ENCODE data around the gene ASH1L.
"Not testable (repeated sequence)": the region's sequence is repeated elsewhere in the genome, so short reads cannot be mapped to it uniquely, and the experiment has no call there.

The ASH1L gene

DNA sequence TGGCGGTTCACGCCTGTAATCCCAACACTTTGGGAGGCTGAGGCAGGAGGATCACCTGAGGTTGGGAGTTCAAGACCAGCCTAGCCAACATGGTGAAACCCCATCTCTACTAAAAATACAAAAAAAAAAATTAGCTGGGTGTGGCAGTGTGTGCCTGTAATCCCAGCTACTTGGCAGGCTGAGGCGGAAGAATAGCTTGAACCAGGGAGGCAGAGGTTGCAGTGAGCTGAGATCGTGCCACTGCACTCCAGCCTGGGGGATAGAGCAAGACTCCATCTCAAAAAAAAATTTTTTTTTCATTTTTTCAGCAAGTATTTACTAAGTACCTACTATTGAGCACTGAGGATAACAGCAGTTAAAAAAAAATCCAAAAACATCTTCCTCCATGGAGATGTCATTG, 69.0 kb downstream of the ASH1L start:
- DNase-seq (ENCODE audit: low spot score): not testable (repeated sequence)

DNA sequence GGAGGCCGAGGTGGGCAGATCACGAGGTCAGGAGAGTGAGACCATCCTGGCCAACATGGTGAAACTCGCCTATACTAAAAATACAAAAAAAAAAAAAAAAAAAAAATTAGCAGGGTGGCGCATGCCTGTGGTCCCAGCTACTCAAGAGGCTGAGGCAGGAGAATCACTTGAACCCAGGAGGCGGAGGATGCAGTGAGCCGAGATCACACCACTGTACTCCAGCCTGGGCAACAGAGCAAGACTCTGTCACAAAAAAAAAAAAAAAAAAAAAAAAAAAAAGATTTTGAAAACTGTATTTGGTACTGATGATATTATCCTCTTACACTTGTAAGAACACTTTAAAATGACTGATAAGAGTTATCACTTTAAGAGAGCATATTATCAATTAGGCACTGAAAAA, 74.2 kb downstream of the ASH1L start:
- not testable (repeated sequence) for DNase-seq (ENCODE audit: low spot score)

DNA sequence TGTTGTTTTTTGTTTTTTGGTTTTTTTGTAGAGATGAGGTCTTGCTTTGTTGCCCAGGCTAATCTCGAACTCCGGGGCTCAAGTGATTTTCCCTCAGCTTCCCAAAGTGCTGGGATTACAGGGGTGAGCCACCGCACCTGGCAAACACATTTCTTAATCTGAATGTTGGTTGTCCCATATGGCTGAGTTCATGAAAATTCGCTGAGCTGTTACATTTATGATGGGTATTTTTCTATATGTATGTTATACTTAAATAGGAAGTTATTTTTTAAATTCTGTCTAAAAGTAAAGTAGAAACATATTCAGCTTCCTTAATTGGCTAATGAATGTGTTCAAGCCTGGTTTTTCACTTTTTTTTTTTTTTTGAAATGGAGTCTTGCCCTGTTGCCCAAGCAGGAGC, 75.1 kb downstream of the ASH1L start:
- no peak for DNase-seq (ENCODE audit: low spot score)

DNA sequence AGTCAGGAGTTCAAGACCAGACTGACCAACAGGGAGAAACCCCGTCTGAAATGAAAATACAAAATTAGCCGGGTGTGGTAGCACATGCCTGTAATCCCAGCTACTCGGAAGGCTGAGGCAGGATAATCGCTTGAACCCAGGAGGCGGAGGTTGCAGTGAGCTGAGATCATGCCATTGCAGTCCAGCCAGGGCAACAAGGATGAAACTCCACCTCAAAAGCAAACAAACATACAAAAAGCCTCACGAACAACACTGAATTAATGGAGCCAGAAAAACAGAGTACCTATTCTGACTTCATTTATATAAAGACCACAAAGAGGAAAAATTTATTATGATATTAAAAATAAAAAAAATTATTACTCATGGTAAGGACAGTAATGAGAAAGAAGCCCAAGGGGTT, 75.7 kb downstream of the ASH1L start:
- not testable (repeated sequence) for DNase-seq (ENCODE audit: low spot score)

DNA sequence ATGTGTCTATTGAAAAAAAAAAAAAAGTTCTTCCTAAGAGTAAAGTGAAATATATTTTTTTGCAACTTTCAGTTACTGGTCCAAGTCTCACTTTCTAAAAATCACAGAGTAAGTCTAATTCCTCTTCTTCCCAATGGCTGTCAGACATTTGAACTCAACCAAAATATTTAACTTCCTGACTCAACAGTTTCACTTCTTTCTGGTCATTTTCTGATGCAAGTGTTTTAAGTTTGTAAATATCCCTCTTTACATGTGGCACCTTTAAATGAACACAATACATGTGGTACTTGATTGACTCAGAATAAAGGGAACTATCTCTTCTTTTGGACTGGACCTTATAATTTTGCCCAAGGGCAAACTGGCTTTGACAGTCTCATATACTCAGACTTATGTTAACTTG, 76.7 kb downstream of the ASH1L start:
- DNase-seq (ENCODE audit: low spot score): peak; percentile 9

DNA sequence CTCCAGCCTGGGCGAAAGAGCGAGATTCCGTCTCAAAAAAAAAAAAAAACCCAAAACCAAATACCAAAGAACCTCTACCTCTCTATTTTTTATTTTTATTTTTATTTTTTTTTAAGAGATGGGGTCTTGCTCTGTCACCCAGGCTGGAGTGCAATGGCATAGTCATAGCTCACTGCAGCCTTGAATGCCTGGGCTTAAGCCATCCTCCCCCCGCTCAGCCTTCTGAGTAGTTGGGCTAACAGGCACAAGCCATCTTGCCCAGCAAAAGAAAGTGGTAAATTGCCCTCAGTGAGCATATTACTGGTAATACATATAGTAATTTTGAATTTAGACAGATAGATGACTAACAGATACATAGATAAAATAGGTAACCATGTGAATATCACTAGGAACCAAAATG, 77.4 kb downstream of the ASH1L start:
- DNase-seq (ENCODE audit: low spot score): no peak

DNA sequence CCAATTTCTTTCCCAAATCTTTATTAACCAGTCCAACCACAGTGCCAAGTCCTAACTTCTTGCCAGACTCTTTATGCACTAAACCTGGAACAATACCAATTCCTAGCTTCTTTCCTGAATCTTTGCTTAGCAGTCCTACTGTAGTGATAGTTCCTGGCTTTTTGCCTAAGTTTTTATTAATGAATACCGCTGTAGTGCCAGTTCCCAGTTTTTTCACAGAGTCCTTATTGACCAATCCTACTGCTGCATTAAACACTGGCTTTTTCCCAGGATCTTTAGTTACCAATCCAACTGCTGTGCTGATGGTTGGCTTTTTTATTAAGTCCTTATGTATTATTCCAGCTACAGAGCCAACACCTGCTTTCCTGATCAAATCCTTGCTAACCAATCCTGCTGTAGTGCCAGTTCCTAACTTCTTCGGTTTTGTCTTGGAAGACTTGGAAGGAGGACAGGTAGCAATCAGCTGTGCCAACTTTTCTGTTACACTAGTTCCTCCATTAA, 80.8 kb downstream of the ASH1L start:
- DNase-seq (ENCODE audit: low spot score): no peak

DNA sequence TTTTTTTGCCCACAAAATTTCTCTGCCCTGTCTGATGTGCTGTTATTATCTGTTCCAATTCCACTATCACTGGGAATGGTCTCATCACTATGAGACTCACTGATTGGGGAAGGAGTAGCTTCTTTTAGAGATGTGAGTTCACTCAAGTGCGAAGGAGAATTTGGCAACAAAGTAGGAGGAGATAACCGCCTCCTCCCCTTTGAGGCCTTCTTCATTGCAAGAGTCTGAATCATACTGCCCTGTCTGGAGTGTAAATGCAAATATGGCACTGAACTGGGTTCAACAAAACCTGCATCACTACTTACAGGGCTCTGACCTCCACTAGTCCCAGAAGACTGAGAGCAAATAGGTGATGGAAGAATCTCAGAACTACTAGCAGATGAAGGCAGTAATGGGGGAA, 83.4 kb downstream of the ASH1L start:
- no peak for DNase-seq (ENCODE audit: low spot score)

DNA sequence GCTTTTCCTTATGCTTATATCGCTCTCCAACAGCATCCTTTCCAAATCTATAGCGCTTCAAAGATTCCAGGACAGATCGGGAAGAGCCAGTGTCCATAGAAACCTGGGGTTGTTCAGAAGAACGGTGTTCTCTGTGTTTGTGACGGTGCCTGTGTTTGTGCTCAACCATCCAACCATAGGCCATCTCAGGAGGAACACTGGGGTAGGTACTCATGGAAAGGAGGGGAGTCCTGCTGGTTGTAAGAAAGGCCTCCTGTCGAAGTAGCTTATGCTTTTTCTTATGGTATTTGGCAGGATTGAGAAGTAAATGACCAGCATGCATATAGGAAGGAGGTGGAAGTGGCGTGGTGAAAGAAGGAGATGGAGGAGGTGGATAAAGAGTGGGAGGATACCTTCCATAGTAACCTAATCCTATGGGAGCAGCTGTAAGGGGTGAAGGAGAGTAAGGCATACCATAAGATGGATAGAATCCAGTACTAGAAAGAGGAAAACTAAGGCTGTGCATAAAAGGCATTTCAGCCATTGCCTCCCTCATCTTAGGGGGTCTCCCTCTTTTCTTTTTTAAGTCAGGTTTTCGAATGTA, 84.2 kb downstream of the ASH1L start:
- DNase-seq (ENCODE audit: low spot score): no peak

DNA sequence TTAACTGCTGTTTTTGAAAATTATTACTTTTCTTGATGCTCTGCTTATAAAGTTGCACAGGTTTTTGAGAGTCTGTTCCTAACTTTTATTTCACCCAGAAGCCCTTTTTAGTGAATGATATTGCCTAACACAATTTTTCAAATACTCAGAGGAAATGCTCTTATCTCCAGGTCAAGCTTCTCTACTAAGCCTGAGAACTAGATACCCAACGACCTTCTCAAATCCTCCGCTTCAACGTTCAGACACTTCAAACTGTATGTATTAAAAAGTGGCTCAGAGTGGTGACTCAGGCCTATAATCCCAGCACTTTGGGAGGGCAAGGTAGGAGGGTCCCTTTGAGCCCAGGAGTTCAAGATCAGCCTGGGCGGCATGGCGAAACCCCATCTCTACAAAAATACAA, 88.5 kb downstream of the ASH1L start:
- DNase-seq (ENCODE audit: low spot score): no peak

DNA sequence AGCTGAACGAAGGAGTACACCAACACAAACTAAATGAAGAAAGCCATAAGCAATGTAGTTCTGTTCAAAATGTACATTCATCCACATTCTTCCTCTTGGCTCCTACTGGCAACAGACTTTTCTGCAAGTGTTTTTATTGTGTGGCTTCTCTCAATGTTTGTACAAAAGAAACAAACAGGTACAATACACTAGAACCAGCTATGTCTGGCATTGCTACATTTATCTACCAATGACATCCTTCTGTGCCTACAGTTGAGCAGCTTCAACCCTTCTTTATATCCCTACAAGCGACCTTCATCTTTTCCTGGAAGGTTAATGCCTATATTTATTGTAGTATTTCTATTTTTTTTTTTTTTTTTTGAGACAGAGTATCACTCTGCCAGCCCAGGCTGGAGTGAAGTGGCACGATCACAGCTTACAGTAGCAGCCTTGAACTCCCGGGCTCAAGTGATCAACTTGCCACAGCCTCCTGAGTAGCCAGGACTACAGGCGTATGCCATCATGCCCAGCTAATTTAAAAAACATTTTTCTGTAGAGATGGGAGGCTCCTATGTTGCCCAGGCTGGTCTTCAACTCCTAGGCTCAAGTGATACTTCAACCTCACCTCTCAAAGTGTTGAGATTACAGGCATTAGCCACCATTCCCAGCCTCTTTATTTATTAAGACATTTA, 89.3 kb downstream of the ASH1L start:
- no peak for DNase-seq (ENCODE audit: low spot score)

DNA sequence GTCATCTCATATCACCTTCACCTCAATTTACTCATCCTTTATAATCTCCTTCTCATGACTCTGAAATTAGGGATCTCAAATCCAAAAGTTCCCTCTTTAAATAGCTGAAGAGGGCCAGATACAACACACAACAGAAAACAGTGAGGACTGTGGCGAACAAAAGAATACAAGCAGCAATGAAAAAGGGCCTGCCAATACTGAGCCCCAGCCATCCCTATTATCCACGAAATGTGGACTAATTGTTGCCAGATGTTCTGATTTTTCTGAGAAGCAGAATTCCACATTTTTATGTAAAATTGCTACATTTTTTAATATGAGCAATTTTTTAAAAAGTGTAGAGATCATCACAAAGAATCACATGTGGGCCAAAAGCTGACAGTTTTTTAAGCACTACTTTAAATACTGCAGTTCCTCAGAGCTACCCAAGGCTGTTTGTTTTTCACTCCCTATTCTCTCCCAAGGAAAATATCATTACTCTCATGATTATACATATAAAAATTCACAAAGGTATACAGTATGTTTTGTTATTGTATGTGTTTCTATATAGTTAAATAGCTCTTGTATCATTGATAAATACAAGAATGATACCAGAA, 90.0 kb downstream of the ASH1L start:
- no peak for DNase-seq (ENCODE audit: low spot score)

DNA sequence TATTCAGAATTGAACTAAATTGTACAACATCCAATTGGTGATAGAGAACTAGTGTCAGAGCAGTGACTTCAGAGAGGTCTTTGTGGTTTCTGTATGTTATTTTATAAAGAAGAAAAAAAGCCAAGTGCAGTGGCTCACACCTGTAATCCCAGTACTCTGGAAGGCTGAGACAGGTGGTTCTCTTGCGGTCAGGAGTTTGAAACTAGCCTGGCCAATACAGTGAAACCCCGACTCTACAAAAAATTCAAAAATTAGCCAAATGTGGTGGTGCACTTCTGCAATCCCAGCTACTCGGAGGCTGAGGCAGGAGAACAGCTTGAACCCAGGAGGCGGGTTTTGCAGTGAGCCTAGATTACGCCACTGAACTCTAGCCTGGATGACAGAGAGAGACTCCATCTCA, 90.7 kb downstream of the ASH1L start:
- no peak for DNase-seq (ENCODE audit: low spot score)

DNA sequence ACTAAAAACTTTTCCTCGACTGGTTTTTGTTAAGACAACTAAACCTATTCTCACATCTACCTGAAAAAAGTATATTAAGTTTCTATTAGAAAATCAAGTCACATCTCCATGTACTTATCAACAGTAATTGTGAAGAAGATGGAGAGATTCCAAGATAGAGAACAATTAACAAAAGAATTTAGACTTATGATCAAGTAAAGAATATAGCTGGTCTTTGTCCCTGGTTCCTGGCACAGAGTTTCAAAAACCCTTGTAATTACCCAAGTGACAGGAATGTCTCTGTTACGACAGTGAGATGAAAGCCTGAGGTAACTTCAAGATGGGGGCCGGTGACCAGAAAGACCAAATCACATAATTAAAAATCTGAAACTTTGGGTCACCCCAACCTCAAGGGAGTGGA, 91.6 kb downstream of the ASH1L start:
- no peak for DNase-seq (ENCODE audit: low spot score)

DNA sequence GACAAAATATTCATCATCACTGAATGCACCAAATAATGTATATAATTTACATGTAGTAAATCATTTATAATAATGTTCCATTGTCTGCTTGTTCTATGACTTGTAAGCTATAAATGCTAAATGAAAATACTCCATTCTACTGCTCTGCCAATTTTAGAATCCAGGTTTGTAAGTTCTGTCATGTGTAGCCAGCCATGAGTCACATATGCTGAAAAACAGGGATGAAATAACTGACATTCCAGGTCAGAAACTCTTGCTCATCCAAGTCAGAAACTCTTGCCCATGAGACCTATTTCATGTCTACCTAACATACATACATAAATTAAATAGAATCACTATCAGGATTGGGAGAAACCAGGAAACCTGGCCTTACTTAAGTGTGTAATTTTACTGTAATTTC, 95.6 kb downstream of the ASH1L start:
- no peak for DNase-seq (ENCODE audit: low spot score)

DNA sequence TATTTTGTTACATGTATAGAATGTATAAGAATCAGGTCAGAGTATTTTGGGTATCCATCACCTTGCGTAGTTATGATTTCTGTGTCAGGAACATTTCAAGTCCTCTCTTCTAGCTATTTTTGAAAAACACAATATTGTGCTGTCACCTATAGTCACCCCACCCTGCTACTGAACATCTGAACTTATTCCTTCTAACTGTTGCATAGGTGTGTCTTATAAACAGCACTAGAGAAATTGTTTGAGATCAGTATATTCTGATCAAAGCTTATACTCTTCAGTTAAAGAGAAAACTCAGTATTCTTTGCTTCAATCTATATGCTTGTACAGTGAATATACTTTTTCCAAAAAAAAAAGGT, 96.0 kb downstream of the ASH1L start:
- DNase-seq (ENCODE audit: low spot score): no peak

DNA sequence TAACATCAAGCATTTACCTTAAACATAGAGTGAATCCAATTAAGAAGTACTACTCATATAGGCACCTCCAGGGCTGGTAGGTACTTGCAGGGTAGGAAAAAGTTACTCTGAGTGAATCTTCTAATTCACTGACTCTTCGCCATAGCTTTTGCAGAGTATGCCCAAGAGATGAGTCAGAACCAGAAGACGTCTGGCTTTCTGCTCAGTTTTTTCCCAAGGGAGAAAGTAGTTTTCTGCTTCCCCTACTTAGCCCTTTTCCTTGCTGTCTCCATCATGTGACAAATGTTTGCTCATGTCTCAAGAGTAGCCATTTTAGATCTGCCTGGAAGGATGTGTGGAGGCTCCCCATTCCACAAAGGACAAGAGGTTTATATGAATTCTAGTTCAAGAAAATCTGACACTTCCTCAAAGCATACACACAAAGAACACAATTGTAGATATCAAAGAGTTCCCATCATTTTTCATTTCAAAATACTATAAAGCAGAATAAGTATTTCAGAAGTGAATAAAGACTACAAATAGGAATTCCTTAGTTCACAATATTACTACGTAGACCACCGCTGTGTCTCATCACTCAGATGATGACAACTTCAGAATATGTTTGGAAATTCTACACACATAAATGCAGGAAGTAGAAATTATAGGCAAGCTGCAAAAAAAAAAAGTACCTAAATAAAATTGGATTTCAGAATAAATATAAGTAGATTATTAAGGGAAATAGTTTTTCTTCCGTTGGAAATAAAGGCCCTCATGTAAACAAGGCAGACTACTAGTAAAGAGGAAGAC, 98.5 kb downstream of the ASH1L start:
- DNase-seq (ENCODE audit: low spot score): no peak

DNA sequence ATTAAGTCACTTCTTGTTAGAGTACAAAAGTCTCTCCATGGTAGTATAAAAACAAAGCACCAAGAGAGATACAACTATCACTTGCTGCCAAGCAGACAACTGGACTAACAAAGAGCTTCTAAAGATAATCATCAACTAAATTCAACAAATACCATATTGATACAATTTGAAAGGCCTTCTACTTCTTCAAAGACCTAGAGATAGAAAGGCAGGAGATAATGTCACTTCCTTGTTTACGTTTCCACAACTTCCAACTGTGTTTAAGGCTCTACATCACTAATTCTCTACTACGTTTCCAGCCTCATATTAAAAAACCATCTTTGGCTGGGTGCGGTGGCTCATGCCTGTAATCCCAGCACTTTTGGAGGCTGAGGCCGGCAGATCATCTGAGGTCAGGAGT, 104.5 kb downstream of the ASH1L start:
- DNase-seq (ENCODE audit: low spot score): no peak

DNA sequence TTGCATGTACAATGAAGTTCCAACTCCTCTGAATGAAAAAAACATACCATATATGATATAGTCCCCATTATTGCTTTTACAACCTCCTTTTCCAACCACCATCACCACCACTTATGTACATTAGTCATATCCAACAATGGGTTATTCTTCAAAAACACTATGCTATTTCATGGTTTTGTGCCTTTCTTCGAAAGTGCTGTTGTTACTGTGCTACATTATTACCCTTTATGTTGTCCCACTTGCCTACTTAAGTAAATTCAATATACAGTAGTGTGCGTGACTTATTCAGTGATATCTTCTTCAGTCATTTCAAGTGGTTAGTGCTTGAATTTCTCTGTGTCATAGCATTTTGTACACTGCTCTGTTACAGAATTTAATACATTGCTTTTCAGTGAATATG, 105.3 kb downstream of the ASH1L start:
- no peak for DNase-seq (ENCODE audit: low spot score)

DNA sequence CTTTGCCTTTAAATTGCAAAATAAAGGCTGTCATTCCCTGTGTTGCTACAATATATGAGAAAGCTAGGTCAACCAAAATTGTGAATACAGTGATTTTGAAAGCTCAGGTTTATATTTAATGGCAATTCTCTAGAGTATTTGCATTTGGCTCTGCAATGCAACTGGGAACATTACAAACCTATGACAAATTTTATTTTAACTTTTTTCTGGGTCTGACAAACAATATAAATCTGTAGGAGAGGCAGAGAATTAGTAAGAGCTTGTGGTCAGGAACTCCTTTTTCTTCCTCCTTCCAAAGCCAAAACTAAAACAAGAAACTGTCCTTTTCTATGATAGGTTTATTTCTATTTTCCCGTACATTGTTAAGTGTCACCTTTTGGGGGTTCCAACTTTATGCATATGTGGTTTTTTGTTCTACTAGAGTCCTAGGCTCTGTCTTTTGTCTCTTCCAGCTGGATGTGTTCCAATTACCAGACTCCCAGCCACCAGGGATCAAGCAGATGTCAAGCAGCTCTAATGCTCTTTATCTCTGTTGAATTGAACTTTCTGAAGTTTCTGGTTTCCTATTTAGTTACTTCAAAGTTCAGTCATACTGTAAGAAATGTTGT, 106.9 kb downstream of the ASH1L start:
- no peak for DNase-seq (ENCODE audit: low spot score)

DNA sequence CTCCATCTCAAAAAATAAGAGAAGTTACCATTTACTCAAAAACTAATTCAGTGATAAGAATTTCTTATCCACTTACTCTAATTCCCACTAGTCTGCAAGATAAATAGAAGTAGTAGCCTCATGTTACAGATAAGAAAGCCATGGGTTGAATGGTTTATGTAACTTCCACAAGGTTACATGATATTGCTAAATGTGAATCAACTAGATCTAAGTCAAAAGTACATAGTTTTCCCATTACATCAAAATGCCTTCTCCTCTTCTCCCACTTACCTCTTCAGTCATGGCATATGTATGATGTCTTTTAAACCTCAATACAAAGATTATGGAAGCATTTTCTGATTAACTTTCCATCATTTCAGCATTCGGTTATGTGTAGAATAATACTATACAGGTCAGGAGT, 108.5 kb downstream of the ASH1L start:
- no peak for DNase-seq (ENCODE audit: low spot score)

DNA sequence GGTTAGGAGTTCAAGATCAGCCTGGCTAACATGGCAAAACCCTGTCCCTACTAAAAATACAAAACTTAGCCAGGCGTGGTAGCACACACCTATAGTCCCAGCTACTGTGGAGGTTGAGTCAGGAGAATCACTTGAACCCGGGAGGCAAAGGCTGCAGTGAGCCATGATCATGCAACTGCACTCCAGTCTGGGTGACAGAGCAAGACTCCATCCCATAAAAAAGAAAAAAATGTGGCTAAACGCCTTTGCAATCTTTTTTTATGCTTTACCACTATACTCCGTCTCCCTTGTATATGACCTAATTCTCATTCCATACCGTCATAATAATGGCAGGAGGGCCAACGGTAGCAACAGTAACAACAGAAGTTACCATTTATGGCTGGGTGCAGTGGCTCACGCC, 109.5 kb downstream of the ASH1L start:
- no peak for DNase-seq (ENCODE audit: low spot score)

DNA sequence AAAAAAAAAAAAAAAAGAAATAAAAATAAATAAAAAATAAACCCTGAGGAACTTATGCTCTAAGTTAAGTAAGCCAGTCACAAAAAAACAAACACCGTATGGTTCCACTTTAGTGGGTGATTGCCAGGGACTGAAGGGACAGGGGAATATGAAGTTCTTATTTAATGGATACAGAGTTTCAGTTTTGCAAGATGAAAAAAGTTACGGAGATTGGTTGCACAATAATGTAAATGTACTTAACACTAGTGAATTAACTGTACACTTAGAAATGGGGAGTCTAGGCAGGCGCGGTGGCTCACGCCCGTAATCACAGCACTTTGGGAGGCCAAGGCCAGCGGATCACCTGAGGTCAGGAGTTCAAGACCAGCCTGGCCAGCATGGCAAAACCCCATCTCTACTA, 111.4 kb downstream of the ASH1L start:
- DNase-seq (ENCODE audit: low spot score): no peak
